ENCODE measurements around the gene KHDC3L.

KHDC3L gene, protein sequence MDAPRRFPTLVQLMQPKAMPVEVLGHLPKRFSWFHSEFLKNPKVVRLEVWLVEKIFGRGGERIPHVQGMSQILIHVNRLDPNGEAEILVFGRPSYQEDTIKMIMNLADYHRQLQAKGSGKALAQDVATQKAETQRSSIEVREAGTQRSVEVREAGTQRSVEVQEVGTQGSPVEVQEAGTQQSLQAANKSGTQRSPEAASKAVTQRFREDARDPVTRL

DNA sequence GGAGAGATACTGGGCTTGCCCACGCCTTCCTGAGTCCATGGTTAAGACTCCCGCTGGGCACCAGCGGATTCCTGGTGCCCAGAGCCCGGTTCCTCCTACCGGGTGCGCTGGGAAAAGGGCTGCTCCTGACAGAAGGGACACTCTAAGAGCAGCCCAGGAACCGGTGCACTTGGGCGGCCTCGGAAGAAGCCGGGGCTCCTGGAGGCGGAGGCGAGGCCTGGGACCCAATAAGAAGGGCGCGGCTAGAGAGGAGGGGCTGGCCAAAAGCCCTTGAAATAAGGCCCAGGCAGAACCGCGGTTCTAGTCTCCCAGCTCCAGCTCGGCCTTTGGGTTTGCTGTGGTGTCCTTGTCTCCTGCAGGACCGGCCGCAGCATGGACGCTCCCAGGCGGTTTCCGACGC is at the start of gene KHDC3L:
Gene KHDC3L (plus strand): TSS at position 301 of the 400 bp plus-strand sequence. CDS start 72 bp downstream, at position 373.
- no peak for DNase-seq

DNA sequence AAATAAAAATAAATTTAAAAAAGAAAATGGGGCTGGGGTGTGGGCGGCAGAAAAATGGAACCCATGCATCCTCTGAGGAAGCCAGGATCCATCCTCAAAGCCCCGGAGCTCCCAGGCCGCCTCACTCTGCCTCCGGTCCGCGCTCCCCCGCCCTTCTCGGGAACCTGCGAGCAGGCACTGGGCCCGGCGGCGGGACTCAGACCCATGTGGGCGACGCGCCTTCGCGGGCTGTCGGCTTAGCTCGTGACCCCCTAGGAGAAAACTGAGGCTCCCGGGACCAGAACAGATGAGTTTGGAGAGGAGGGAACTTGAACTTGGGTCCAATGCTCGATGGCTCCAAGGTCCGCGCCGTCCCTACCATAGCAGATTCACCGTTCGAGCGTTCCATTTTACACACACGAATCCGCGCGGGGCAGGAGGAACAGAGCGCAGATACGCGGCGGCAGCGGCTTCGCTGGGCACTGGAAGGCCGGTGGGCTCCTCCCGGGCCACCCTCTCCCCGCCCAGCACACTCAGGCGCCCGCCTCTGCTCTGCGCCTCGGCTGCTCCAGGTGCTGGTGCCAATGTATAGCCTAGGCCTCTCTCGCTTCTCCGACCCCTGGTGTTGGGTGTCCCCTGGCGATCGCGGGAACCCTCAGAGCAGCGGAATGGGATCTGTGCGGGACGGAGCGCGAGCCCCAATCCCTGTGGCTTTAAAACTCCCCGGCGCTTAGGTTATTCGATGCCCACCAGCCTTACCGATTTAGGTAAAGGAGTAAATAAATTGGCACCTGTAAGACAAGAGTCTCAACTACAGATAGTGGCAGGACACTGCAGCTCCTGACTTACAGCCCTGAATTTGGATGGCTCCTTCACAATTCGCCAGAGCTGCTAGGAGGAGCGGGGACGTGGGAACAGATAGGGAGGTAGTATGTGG is 47.6 kb upstream of the KHDC3L start:
- no peak for DNase-seq

DNA sequence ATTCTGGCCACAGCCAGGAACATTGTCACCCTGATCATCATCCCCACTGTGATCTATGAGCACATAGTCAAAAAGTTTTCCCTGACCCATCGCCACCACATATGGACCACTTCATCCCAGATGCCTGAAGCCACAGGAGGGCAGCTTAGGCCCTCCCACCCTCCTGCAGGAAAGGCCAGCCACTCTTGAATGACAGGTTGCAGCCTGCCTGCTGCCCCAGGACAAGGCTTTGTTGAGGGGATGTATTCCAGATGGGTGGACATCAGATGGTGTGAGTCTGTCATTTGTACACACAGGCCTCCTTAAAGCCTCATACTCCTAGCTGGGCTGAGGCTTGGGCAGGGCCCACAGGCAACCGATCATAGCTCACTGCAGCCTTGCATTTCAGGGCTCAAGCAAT is 39.1 kb upstream of the KHDC3L start:
- DNase-seq = no peak

DNA sequence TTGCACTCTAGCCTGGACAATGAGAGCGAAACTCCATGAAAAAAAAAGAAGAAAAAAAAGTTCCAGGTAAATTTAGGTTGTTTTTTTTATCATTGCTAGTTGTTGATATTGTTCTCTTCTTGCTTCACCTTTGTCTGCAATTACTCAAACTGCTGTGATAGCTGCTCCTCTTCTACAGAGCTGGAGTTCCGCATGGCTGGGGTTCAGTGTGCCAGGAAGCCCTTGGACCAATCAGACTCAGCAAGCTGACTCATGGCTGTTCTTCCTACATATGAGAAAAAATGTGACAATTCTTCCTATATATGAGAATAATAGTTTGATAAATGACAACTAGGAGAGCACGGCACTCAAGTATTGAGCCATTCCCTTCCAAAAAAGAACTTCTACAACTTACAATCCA is 36.8 kb upstream of the KHDC3L start:
- no peak for DNase-seq

- DNase-seq = no peak
These were observed 33.7 kb upstream of the KHDC3L start for GRCh38 chr6:73328790-73329189.

GRCh38 chr6:73329201-73329600 is 33.3 kb upstream of the KHDC3L start:
- no peak for DNase-seq

- no peak for DNase-seq
These were observed 23.1 kb upstream of the KHDC3L start for GRCh38 chr6:73339340-73339739.

DNA sequence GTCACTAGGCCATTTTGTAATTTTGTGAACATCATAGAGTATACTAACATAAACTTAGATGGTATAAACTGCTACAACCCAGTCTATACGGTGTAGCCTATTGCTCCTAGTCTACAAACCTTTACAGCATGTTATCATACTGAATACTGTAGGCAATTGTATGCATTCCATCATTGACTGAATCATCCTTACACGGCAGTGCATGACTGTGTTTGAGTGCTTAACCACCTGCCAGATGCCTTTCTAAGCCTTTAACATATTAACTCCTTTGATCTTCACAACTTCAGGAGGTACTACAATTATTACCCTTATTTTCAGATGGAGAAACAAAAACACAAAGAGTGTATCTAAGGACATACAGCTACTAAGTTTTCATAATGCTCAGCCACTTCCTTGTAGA is 22.4 kb upstream of the KHDC3L start:
- DNase-seq = no peak

- no peak for DNase-seq
These were observed 21.1 kb upstream of the KHDC3L start for GRCh38 chr6:73341335-73341734.

- DNase-seq = no peak
These were observed 20.3 kb upstream of the KHDC3L start for GRCh38 chr6:73342174-73342573.

DNA sequence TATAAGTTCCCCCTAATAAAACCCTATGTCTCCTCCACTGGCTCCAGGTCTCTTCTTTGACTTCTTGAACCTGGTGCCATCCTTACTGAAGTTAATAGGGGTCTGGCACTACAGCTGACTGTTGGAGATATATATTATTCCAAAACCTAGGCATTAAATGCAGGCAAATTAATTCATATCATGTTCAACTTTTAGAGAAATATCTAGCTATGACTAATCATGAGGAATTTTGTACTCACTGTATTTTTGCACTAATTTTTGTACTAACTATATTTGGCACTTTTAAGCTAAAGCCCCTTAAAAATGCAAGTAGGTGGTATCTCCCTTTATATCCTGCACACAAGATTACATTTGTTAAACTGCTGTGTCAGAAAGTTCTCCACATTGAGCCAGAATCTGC is 19.3 kb upstream of the KHDC3L start:
- DNase-seq = no peak

- no peak for DNase-seq
These were observed 13.8 kb upstream of the KHDC3L start for GRCh38 chr6:73348550-73349204.

DNA sequence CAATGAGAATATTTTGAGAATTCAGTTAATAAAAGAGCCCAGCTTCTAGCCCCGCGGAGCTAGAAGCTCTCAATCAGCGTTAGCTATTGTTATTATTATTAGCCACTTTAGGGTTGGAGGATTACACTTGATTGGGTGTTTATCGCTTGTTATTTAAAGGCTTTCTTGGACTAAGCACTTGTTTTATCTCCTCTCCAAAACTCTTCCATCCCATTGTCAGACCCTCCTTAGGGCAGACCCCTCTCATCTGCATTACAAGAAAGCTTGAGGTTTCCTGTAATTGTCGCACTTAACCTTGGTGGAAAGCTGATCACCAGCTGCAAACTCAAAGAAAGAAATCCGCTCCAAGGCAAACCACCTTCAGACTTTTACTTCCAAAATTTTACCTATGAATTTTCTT is 13.1 kb upstream of the KHDC3L start:
- DNase-seq = no peak

GRCh38 chr6:73353636-73354593 is 8.5 kb upstream of the KHDC3L start, which contains the start of gene DPPA5:
Gene DPPA5, minus strand, starts transcription at chr6:73354276. Its CDS starts 51 bp downstream, at chr6:73354225.
- DNase-seq = no peak

DNA sequence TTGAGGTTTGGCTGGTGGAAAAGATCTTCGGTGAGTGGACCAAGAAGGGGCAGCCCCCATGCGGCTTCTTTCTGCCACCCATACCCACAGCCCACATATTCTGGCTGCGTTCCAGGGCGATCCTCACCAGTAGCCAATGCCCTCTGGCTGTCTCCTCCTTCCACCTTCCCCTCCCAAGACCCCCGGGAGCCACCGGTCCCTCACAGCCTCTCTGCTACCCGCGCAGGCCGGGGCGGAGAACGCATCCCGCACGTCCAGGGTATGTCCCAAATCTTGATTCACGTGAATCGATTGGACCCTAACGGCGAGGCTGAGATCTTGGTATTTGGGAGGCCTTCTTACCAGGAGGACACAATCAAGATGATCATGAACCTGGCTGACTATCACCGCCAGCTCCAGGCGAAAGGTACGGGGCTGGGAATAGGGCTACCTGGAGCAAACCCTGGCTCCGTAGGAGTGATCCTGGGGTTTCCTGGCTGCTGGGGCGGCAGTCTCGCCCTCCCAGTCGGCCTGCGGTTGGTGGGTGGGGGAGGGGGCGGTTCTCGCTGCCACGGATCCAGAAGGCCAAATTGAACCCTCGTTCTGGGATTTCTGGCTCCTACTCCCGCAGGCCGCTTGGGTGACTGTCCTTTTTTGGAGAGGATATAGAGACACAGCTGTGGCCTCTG is 545 bp downstream of the KHDC3L start:
- no peak for DNase-seq

GRCh38 chr6:73363537-73363875 is 1.0 kb downstream of the KHDC3L start:
- no peak for DNase-seq

DNA sequence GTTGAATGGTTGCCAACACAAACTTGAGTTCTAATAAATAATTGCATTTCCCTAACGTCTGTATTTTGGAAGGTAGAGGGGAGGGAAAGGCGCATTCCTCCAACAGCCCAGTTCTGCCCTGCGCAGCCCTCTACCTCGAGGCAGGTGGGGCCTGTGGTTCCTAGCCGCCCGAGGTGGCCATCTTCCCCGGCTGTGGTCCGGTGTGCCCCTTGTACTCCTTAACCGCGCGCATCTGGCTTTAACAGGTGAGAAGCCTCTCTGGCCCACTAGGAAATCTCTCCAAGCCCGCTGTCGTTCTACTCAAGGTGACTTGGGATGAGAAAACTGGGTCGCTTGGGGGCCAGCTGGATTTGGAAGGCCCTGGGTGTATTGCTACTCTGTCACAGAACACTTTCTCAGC is 1.7 kb downstream of the KHDC3L start:
- DNase-seq = no peak

- no peak for DNase-seq
These were observed 2.1 kb downstream of the KHDC3L start for GRCh38 chr6:73364549-73364948.

GRCh38 chr6:73367761-73368355 is 5.4 kb downstream of the KHDC3L start:
- no peak for DNase-seq

GRCh38 chr6:73368675-73369074 is 6.2 kb downstream of the KHDC3L start:
- DNase-seq = no peak

DNA sequence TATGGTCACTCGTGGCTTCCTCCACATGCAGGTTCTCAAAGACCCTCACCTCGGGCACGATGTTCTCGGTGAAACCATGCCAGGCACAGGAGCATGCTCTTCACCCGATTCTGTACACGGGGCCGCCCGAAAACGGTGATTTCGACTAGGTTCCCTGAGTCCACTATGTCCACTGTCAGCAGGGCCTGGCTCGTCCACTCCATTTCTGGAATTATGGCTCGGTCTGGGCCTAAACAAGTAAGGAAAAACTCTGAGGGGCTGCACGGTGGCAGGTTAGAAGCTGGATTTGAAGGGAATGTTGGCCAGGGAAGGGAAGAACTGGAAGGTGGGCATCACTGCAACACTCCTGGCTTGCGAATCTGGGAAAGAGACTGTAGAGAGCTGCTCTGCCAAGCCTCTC is 6.7 kb downstream of the KHDC3L start:
- DNase-seq = no peak

DNA sequence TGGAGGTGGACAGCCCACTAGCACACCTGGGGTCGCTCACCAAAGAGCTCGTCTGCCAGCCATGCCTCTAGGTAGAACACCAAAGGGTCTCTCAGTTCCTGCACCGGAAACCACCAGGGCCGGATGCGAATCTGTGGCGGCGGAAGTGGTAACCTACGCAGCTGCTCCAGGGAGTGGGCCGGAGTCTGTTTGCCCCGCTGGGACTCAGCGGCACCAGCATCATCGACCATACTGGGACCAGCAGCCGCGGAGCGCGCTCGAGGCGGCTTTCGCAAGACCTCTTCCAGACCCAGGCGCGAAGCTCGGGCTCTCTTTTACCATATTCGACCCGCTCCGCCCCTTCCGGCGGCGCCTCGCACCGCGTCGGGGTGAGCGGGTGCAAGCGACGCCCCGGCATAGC is 7.1 kb downstream of the KHDC3L start, which contains the start of gene OOEP:
Gene OOEP (minus strand): TSS at position 335 of the 400 bp plus-strand sequence. CDS start 105 bp downstream, at position 230.
- DNase-seq = no peak

Measured in DMS153 (cell line).